K562 (cell line): Measurements from ENCODE around the gene COL23A1. TPM values are rescaled to one million over a fixed set of nuclear protein-coding genes. Genes with fewer than 3 reads are reported as not detected.

Experiments
- ATAC-seq: fragments of 200-7000 bp; cut with Tn5 transposase; 3 replicates; pipeline ENCODE4 v1.9.1; 2020; ENCODE audit warnings: moderate library complexity
- BruUV-seq: library from RNA; stranded (reverse); fragments of 400-500 nt; replicated peaks from 2 replicates; lab custom pipeline; 2021; lab: Mats Ljungman, UMichigan
- CTCF ChIA-PET: fragments of 300-600 bp; formaldehyde crosslinking; extraction: SDS; loops from one replicate; lab custom pipeline; 2021; ENCODE audit warnings: low intra/inter-chr PET ratio; lab: Yijun Ruan, JAX
- POLR2A ChIA-PET: fragments of 300-600, 350-650 bp; sonication (Branson Sonifier 250); formaldehyde crosslinking; extraction: SDS; loops from one replicate; lab custom pipeline; 2021; ENCODE audit warnings: antibody characterized with exemption, inconsistent platforms; lab: Yijun Ruan, JAX
- DNase-seq, 4 experiments: peaks; one replicate each; pipeline versions ENCODE4 v3.0.0 to v3.0.0-alpha.2; 2011 to 2018; ENCODE audit warnings: low spot score in 3 of 4, mixed read lengths in 3 of 4; ENCODE audit errors: extremely low read depth in 1 of 4
- FAIRE-seq: peaks from 2 replicates; lab custom pipeline; 2011; peaks lifted over from hg19 to GRCh38; lab: Jason Lieb, UNC
- H2AFZ ChIP-seq: 2 replicates; pipeline ENCODE4 v1.6.0; 2011; ENCODE audit warnings: low read depth, low read length, control low read depth, inconsistent platforms
- H3K27ac ChIP-seq: fragments of 200-600 bp; 3 replicates; pipeline ENCODE4 v1.8.0; 2011; ENCODE audit warnings: low read depth, mild to moderate bottlenecking, control low read depth, inconsistent platforms, low read length, moderate library complexity, mixed read lengths; ENCODE audit errors: extremely low read depth
- H3K27me3 ChIP-seq, 2 experiments: fragments of 300-600 bp in 1 of 2; 2 replicates in 1 of 2; 3 replicates in 1 of 2; pipeline versions ENCODE4 v1.6.0 to v1.8.0; 2011; ENCODE audit warnings: inconsistent platforms in 2 of 2, low read length in 2 of 2, mild to moderate bottlenecking in 1 of 2, mixed read lengths in 1 of 2, moderate library complexity in 1 of 2; ENCODE audit not compliant: control insufficient read depth in 2 of 2, insufficient read depth in 2 of 2
- H3K36me3 ChIP-seq: fragments of 300-600 bp; 3 replicates; pipeline ENCODE4 v1.8.0; 2011; ENCODE audit warnings: mild to moderate bottlenecking, low read length, inconsistent platforms; ENCODE audit not compliant: control insufficient read depth, insufficient read depth
- H3K4me1 ChIP-seq, 2 experiments: fragments of 200-600 bp in 1 of 2; replicated peaks in 1 of 2; 2 replicates in 1 of 2; 3 replicates in 1 of 2; pipeline versions ENCODE4 v1.5.1 to v1.8.0; 2011; ENCODE audit warnings: inconsistent platforms in 2 of 2, low read length in 2 of 2, mild to moderate bottlenecking in 1 of 2, mixed read lengths in 1 of 2, moderate library complexity in 1 of 2; ENCODE audit not compliant: control insufficient read depth in 2 of 2, insufficient read depth in 2 of 2
- H3K4me2 ChIP-seq: 2 replicates; pipeline ENCODE4 v1.6.1; 2011; ENCODE audit warnings: low read length, control low read depth, inconsistent platforms, mixed read lengths; ENCODE audit not compliant: insufficient read depth
- H3K4me3 ChIP-seq: fragments of 200-600 bp; sonication (generic), shearing (Covaris generic); 2 replicates; pipeline ENCODE4 v1.5.1; 2016; ENCODE audit warnings: control low read depth, inconsistent platforms
- H3K79me2 ChIP-seq: fragments of 200-600 bp; 3 replicates; pipeline ENCODE4 v1.8.0; 2011; ENCODE audit warnings: low read length, inconsistent platforms; ENCODE audit not compliant: control insufficient read depth, insufficient read depth
- H3K9ac ChIP-seq, 2 experiments: 2 replicates each; pipeline versions ENCODE4 v1.6.0 to v1.6.1; 2011; ENCODE audit warnings: low read depth in 2 of 2, low read length in 2 of 2, control low read depth in 1 of 2, inconsistent platforms in 1 of 2, mild to moderate bottlenecking in 1 of 2, mixed read lengths in 1 of 2; ENCODE audit not compliant: insufficient read depth in 1 of 2
- H3K9me1 ChIP-seq: one replicate; pipeline ENCODE4 v1.6.0; 2011; ENCODE audit warnings: inconsistent platforms, mild to moderate bottlenecking, low read length, moderate library complexity; ENCODE audit not compliant: control insufficient read depth, insufficient read depth
- H3K9me3 ChIP-seq: replicated peaks from 2 replicates; pipeline ENCODE4 v1.5.1; 2011; ENCODE audit warnings: low read depth, low read length, inconsistent platforms; ENCODE audit not compliant: control insufficient read depth, insufficient read depth
- H4K20me1 ChIP-seq: replicated peaks from 2 replicates; pipeline ENCODE4 v1.6.1; 2011; ENCODE audit warnings: low read length, inconsistent platforms, mixed read lengths; ENCODE audit not compliant: control insufficient read depth, insufficient read depth
- ID3 ChIP-seq, 2 experiments: fragments of 250-450 bp in 1 of 2; fragments of 450-650 bp in 1 of 2; sonication (Bioruptor Pico) in 1 of 2; IDR thresholded peaks; 2 replicates each; pipeline versions ENCODE4 v1.6.1 to v1.8.0; 2016 to 2021; ENCODE audit warnings: mild to moderate bottlenecking in 2 of 2, moderate library complexity in 2 of 2, missing compliant biosample characterization in 1 of 2, missing genetic modification characterization in 1 of 2
- MCM2 ChIP-seq: fragments of 450-650 bp; IDR thresholded peaks from 2 replicates; pipeline ENCODE4 v1.6.1; 2017; ENCODE audit warnings: low read depth, mild to moderate bottlenecking
- ZBTB12 ChIP-seq: fragments of 250-450 bp; sonication (Bioruptor Pico); IDR thresholded peaks from 2 replicates; pipeline ENCODE4 v1.4.0; 2020
- ZNF354B ChIP-seq: fragments of 250-450 bp; sonication (Bioruptor Pico); IDR thresholded peaks from 2 replicates; pipeline ENCODE4 v1.4.0; 2020
- WGBS: fragments of 100-300 bp; shearing (Covaris generic); methylation state at CpG from one replicate; pipeline ENCODE4 v1.1.6; 2016; ENCODE audit warnings: low coverage, mixed read lengths; ENCODE audit not compliant: insufficient coverage; ENCODE audit errors: missing lambda C conversion rate; 5-methylcytosine and 5-hydroxymethylcytosine counted together
- in situ Hi-C: fragments of 300-500 bp; cut with MboI; formaldehyde crosslinking; loops from 4 replicates; pipeline ENCODE4 v1.15.0; 2018; ENCODE audit warnings: inconsistent platforms, mixed read lengths
- intact Hi-C: fragments of 100-400 bp; cut with micrococcal nuclease; formaldehyde crosslinking; loops from 2 replicates; pipeline ENCODE4 v1.14.2; 2022
- polyA plus RNA-seq, 8 experiments: library from polyadenylated mRNA; depleted of rRNA in 4 of 8; stranded (reverse) in 5 of 8; unstranded in 3 of 8; fragments of >200 nt; fragmentation: Nextera tagmentation in 2 of 8; fragmentation: Illumina TruSeq in 1 of 8; extraction: Ambion mirVana in 2 of 8; extraction: Trizol in 1 of 8; gene quantifications; 2 replicates each; pipeline versions ENCODE4 v1.2.1 to v1.2.3, GENCODE V29; 2011 to 2014; ENCODE audit warnings: inconsistent platforms in 1 of 8, missing spikeins in 1 of 8
- total RNA-seq, 7 experiments: library from RNA; depleted of rRNA in 6 of 7; stranded (reverse); fragments of >200 nt in 6 of 7; fragmentation: Illumina TruSeq in 2 of 7; extraction: Trizol in 2 of 7; gene quantifications; 2 replicates each; pipeline versions ENCODE4 v1.2.1 to v1.2.3, GENCODE V29; 2011 to 2021; ENCODE audit warnings: low replicate concordance in 1 of 7

The COL23A1 gene
- total and polyA plus RNA-seq, 9 of the 15 experiments (the other 6 are each of a cell fraction or from before 2014, with no cell fraction given): 0.09 TPM; not detected in 8

- ChIA-PET CTCF (no interaction called here), POLR2A (interaction anchor here (0.5 to 1.6 kb wide), 4 partner anchors 7 to 1708 kb away, joined by 3 to 5 read pairs (median 3); no protein-coding TSS in a partner anchor)
- no peak overlapping the region for H3K27ac ChIP-seq
- H3K4me1 ChIP-seq: peaks cover 0 to 10% of the 10 kb centered on the region in 2 experiments; a peak in 2 of 5 replicates
- no peak overlapping the region for H3K9ac ChIP-seq
- TF ChIP-seq ID3 (CRISPR knock-in tag; IDR thresholded peaks at IDR 0.05) (no peak), ID3 (tag; IDR thresholded peaks at IDR 0.05) (no peak), MCM2 (no peak), ZNF354B (CRISPR knock-in tag) (no peak), ZBTB12 (no peak)
- DNase-seq (no peak), ATAC-seq (no peak), FAIRE-seq (no peak)
- H3K27me3 ChIP-seq: peaks cover 29 to 90% of the 10 kb centered on the region in 2 experiments
- no peak overlapping the region for H3K4me2 ChIP-seq
- H3K36me3 ChIP-seq: no peaks in the 10 kb centered on the region
- BruUV-seq: no TSS peak
- no peaks in the 10 kb centered on the region for H3K9me1 ChIP-seq
- H3K9me3 ChIP-seq: no peaks in the 10 kb centered on the region
- under 1% methylated on average over 7 of the region's 7 CpGs for WGBS
- intact Hi-C loops (no loop called here), in situ Hi-C loops (no loop called here)
- no peak overlapping the region for H2AFZ ChIP-seq
- H3K4me3 ChIP-seq: no peak overlapping the region
- no peaks in the 10 kb centered on the region for H3K79me2 ChIP-seq
- H4K20me1 ChIP-seq: peaks cover 3% of the 10 kb centered on the region; the same call in 1 of the 2 replicates
Observed at GRCh38 chr5:178330791-178331404, 259.3 kb downstream of the COL23A1 start.
